H1 (cell line): Measurements from ENCODE around the gene LIPG. TPM values are rescaled to one million over a fixed set of nuclear protein-coding genes. Genes with fewer than 3 reads are reported as not detected.

Experiments
- CBX8 ChIP-seq: fragments of 300-800, 300-1000 bp; sonication (generic); IDR thresholded peaks from 2 replicates; pipeline ENCODE4 v1.7.1; 2016; ENCODE audit warnings: low read depth, low read length, borderline replicate concordance
- CEBPB ChIP-seq: IDR thresholded peaks from 2 replicates; pipeline ENCODE4 v1.6.1; 2012; ENCODE audit warnings: low read depth, low read length
- POLR2AphosphoS5 ChIP-seq: IDR thresholded peaks from 2 replicates; pipeline ENCODE4 v1.6.1; 2011; ENCODE audit warnings: low read depth, low read length
- ZNF274 ChIP-seq: IDR thresholded peaks from 2 replicates; pipeline ENCODE4 v1.7.0; 2012; ENCODE audit warnings: low read length, borderline replicate concordance; ENCODE audit errors: extremely low read depth
- polyA plus RNA-seq, 7 experiments: library from polyadenylated mRNA; depleted of rRNA in 3 of 7; stranded (reverse) in 5 of 7; unstranded in 2 of 7; fragments of >200 nt in 5 of 7; fragments of 200-250 nt in 2 of 7; gene quantifications; 1 replicate in 5 of 7; 2 replicates in 1 of 7; 4 replicates in 1 of 7; pipeline versions ENCODE4 v1.2.1 to v1.2.3, GENCODE V29; 2011 to 2013; ENCODE audit warnings: missing spikeins in 2 of 7, mixed read lengths in 2 of 7
- total RNA-seq: library from RNA; stranded (reverse); fragmentation: NEBNext Ultra II Directional; extraction: Animal tissue kit (Norgen Biotek cat#: 25700); gene quantifications from 2 replicates; pipeline ENCODE4 v1.2.1, GENCODE V29; 2021

The LIPG gene
- total and polyA plus RNA-seq, 2 of the 8 experiments (the other 6 are each of a cell fraction or from before 2014, with no cell fraction given) = 9.2 to 9.8 TPM

GRCh38 chr18:49548229-49548636 lies 13.6 kb upstream of the LIPG start (continued):
- TF ChIP-seq CEBPB = no peak
- TF ChIP-seq CBX8 = no peak
- TF ChIP-seq ZNF274 = no peak
- TF ChIP-seq POLR2AphosphoS5 = no peak
- TF ChIP-seq, all 59 proteins: peak for 0
